C4-2B (cell line): ENCODE results near the gene WDR37.

Experiments used
- ZFX ChIP-seq: fragments of 450-650 bp; IDR thresholded peaks from 2 replicates; pipeline ENCODE4 v1.6.1; 2017
- TF ChIP-seq, protein P1 (sequence below): fragments of 450-650 bp; conservative IDR thresholded peaks from 2 replicates; pipeline ENCODE4 v1.5.1; 2017; ENCODE audit warnings: mild to moderate bottlenecking

DNA sequence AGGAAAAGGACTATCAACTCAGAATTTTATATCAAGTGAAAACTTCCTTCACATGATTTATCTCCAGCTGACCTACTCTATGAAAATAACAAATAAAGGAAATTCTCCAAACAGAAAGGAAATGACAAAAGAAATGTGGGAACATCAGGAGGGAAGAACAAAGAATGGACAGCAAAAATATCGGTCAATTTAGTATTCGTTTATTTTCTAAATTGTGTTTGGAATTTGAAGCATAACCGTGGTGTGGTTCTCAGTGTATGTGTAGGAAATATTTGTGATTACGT, 8.7 kb downstream of the WDR37 start:
- TF ChIP-seq, protein P1, sequence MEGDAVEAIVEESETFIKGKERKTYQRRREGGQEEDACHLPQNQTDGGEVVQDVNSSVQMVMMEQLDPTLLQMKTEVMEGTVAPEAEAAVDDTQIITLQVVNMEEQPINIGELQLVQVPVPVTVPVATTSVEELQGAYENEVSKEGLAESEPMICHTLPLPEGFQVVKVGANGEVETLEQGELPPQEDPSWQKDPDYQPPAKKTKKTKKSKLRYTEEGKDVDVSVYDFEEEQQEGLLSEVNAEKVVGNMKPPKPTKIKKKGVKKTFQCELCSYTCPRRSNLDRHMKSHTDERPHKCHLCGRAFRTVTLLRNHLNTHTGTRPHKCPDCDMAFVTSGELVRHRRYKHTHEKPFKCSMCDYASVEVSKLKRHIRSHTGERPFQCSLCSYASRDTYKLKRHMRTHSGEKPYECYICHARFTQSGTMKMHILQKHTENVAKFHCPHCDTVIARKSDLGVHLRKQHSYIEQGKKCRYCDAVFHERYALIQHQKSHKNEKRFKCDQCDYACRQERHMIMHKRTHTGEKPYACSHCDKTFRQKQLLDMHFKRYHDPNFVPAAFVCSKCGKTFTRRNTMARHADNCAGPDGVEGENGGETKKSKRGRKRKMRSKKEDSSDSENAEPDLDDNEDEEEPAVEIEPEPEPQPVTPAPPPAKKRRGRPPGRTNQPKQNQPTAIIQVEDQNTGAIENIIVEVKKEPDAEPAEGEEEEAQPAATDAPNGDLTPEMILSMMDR: no peak
- no peak for TF ChIP-seq ZFX
